GM12891 (cell line): ENCODE results near the gene AIMP1. TPM values are rescaled to one million over a fixed set of nuclear protein-coding genes. Genes with fewer than 3 reads are reported as not detected.

Experiments used
- DNase-seq: peaks from one replicate; pipeline ENCODE4 v3.0.0; 2011; ENCODE audit warnings: low spot score; ENCODE audit not compliant: insufficient read length
- FAIRE-seq: peaks from 2 replicates; lab custom pipeline; 2011; peaks lifted over from hg19 to GRCh38; lab: Jason Lieb, UNC
- PAX5 ChIP-seq: IDR thresholded peaks from 2 replicates; pipeline ENCODE4 v1.6.1; 2011; ENCODE audit warnings: low read length, moderate library complexity, mild to moderate bottlenecking; ENCODE audit not compliant: insufficient read depth, severe bottlenecking
- POLR2A ChIP-seq: IDR thresholded peaks from 2 replicates; pipeline ENCODE4 v1.6.1; 2011; ENCODE audit warnings: low read depth, low read length, control low read depth
- POLR2AphosphoS5 ChIP-seq: IDR thresholded peaks from 2 replicates; pipeline ENCODE4 v1.6.1; 2011; ENCODE audit warnings: low read depth, low read length, control low read depth
- POU2F2 ChIP-seq: IDR thresholded peaks from 2 replicates; pipeline ENCODE4 v1.6.1; 2011; ENCODE audit warnings: low read depth, mild to moderate bottlenecking, control low read depth, low read length, moderate library complexity
- SPI1 ChIP-seq: IDR thresholded peaks from 2 replicates; pipeline ENCODE4 v1.6.1; 2011; ENCODE audit warnings: low read depth, low read length, control low read depth
- TAF1 ChIP-seq: IDR thresholded peaks from 2 replicates; pipeline ENCODE4 v1.6.1; 2011; ENCODE audit warnings: low read depth, low read length, control low read depth
- polyA plus RNA-seq: library from polyadenylated mRNA; unstranded; fragments of >200 nt; gene quantifications from one replicate; pipeline ENCODE4 v1.2.1, GENCODE V29; 2012; ENCODE audit warnings: low read depth, missing spikeins, inconsistent platforms; ENCODE audit not compliant: missing spikeins

Gene AIMP1
- 46.3 TPM for polyA plus RNA-seq

DNA sequence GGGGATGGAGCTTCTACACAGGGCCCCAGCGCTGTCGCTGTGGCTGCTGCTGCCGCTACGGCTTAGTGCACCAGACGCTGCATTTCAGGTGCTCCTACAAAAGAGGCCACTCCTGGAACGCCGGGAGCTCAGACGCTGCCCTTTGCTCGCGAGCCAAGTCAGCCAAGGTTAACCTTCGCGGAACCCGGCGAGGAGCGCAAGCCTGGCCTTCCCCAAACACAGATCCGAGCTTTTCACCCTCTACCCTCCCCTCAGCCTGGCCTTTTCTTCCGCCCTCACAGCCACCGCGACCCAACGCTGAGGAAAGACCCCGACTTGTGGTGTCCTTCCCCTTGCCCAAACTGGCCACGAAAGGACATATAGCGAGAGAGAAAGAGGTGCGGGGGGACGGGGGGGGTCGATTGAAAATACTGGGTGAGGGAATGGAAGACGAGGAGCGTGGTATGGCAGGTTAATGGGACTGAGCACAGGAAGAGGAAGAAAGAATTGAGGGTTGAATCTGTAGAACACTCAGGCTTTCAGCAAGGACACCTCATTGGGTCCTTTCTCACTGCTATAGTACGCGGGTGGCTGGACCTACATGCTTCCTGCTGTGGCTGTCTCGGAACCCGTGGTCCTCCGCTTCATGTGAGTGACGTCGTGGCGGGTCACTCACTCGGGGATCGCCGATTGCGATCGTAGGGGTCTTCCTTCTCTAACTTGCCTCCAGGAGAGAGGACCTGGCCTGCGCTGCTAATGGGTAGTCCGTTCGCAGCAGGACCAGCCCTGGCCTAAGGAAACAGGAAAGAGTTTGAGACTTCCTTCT, at the start of gene AIMP1, which contains the start of gene TBCK:
TSS of gene AIMP1 (plus strand) at position 583 of the 805 bp plus-strand sequence. CDS start 8,460 bp downstream, outside the sequence.
TSS of gene TBCK (minus strand) at position 242 of the 805 bp plus-strand sequence. CDS start 7,249 bp downstream, outside the sequence.
- peak; percentile 80 for TF ChIP-seq TAF1
- peak; percentile 87 for TF ChIP-seq POLR2A
- peak; percentile 95 for TF ChIP-seq POLR2AphosphoS5
- no peak for TF ChIP-seq SPI1
- peak; percentile 98 for FAIRE-seq
- peak; percentile 41 for DNase-seq

DNA sequence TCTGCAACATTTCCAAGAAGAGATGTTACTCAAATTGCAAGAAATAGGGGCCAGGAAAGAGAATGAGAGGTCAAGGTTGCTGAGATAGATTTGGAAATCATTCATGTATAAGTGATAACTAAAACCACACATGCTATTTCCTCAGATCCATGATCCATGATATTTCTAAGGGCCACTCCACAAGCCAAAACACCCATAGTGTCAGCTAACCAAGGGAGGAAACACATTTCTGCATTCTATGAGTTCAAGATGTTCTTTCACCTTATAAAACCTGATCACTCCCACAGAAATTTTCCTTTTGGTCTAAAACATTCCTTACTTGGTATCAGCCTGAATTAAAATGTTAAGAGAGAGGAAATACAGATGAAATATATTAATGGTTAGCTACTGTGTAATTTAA, 47.6 kb upstream of the AIMP1 start:
- TF ChIP-seq POLR2AphosphoS5 (no peak), POLR2A (no peak), SPI1 (no peak), TAF1 (no peak), PAX5 (no peak), POU2F2 (no peak)
- no peak for DNase-seq
- FAIRE-seq: no peak

DNA sequence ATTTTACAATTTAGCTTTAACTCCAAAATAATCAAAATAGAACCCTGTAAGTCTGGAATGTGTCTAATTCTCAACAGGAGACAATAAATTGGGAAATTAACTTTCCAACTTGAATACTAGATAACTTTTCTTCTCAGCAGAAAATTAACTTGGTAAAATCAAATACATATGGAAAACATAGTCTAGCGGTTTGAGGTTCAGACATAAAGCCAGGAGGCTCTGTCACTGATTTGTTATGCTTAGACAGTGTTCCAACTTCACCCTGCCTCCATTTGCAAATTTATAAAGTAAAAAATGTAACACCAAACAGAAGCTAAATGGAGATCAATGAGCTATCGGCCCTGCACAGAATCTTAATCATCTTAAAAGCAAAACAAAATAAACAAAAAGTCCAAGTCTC, 46.6 kb upstream of the AIMP1 start:
- TF ChIP-seq TAF1: no peak
- TF ChIP-seq SPI1: no peak
- TF ChIP-seq POLR2AphosphoS5: no peak
- no peak for TF ChIP-seq POLR2A
- TF ChIP-seq PAX5: no peak
- no peak for TF ChIP-seq POU2F2
- DNase-seq: no peak
- FAIRE-seq: no peak

DNA sequence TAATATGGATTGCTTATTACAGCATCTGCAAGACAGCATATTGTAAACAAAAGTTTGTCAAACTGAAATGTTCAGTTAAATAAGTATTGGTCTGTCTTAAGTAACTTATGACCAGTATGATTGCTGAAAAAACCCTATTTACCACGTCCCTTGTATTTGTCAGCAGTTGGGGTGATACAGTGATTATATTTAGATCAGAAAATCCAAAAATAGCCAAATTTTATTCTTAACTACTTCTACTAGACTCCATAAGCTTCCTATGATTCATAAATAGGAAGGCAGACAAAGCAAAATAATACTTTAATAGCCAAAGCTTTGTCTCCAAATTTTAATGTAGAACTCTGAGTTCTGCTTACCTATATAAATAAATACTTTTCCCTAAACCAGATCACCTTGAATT, 45.6 kb upstream of the AIMP1 start:
- DNase-seq (no peak), FAIRE-seq (no peak)
- TF ChIP-seq POU2F2 (no peak), POLR2AphosphoS5 (no peak), PAX5 (no peak), SPI1 (no peak), POLR2A (no peak), TAF1 (no peak)

DNA sequence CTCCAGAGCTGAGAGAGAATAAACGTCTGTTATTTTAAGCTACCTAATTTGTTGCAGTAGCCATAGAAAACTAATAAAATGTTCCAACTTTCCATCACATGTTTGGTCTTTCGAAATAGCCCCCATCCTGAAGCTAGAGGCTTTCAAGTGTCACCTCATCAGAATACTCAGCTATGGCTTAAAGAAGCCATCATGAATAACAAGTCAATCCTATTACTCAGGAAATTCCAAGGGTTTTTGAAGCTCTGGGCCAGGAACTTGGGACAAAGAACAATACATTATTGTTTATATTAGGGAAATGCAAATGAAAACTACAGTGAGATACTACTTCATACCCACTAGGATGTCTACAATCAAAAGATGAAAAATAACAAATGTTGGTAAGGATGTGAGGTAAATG, 42.5 kb upstream of the AIMP1 start:
- TF ChIP-seq POLR2A (no peak), TAF1 (no peak), PAX5 (no peak), SPI1 (no peak), POU2F2 (no peak), POLR2AphosphoS5 (no peak)
- FAIRE-seq (no peak), DNase-seq (no peak)

DNA sequence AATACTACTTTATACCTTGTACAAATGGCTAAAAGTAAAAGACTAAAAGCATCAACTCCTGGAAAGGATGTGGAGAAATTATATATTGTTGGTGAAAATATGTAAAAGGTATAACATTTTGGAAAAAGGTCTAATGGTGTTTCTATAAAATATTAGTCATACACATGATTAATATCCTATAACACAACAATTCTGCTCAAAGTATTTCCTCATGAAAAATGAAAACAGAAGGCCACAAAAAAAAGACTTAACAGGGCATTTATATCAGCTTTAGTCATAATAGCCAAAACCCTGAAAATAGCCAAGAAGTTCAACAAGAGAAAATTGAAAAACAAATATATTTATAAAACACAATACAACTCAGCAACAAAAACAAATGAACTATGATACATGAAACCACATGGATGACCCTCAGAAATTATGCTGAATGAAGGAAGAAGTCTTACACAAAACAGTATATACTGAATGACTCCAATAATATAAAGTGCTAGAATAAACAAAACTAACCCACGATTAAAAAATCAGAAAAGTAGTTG, 39.1 kb upstream of the AIMP1 start:
- FAIRE-seq (no peak), DNase-seq (no peak)
- TF ChIP-seq POLR2AphosphoS5: no peak
- TF ChIP-seq SPI1: no peak
- TF ChIP-seq TAF1: no peak
- no peak for TF ChIP-seq PAX5
- TF ChIP-seq POLR2A: no peak
- no peak for TF ChIP-seq POU2F2

DNA sequence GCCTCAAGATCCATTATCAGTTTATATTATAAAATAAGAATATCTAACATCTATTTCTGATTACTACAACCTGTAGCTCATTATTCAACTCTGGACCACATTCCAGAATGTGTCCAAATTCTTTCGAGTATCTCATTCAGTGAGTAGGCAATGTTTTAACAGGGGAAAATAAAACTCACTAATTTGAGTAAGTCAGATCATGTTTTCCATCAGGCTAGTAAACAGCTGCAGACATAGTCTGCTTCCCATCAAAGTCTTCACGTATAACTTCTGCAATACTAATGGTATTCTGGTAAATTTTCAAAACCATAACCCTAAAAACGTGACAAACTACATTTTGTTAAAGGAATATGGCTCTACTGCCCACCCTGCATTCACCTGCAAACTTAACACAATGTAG, 32.1 kb upstream of the AIMP1 start:
- no peak for DNase-seq
- no peak for FAIRE-seq
- no peak for TF ChIP-seq POLR2A
- TF ChIP-seq SPI1: no peak
- TF ChIP-seq TAF1: no peak
- TF ChIP-seq PAX5: no peak
- TF ChIP-seq POU2F2: no peak
- no peak for TF ChIP-seq POLR2AphosphoS5

DNA sequence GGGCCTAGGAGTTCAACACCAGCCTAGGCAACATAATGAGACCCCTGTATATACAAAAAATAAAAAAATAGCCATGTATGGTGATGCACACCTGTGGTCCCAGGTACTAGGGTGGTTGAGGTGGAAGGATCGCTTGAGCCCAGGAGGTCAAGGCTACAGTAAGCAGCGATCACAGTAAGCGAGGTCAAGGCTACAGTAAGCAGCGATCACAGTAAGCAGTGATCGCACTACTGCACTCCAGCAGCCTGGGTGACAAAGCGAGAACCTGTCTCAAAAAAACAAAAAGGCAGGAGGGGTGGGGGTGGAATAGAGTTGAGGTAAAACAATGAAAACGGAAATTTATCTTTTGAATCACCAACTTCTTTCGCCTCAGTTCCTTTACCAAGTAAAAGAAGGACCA, 29.7 kb upstream of the AIMP1 start:
- TF ChIP-seq POLR2AphosphoS5: no peak
- TF ChIP-seq PAX5: no peak
- TF ChIP-seq POLR2A: no peak
- no peak for TF ChIP-seq SPI1
- TF ChIP-seq TAF1: no peak
- no peak for TF ChIP-seq POU2F2
- FAIRE-seq: no peak
- no peak for DNase-seq

DNA sequence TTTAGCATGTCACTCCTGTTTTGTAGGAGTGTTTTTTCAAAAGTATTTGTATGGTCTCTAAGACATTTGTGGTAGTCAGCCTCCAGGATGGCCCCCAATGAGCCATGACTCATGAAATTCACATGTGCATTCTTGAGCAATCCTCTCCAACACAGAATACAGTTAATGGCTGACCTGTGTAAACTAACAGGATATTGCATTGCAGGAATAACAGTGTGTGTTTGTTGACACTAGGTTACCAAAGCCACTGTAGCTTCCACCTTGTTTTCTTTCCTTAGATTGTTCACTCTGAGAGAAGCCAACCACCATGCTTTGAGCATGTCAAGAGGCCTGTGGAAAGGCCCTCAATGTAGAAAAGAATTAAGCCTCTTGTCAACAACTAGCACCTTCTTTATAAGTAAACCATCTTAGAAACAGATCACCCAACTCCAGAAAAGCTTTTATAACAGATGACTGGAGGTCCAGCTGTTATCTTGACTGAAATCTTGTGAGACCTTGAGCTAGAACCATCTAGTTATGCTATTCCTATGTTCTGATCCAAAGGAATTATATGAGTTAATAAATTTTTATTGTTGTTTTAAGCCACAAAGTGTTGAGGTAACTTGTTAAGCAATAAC, 28.9 kb upstream of the AIMP1 start:
- no peak for FAIRE-seq

More for the DNA sequence above, 28.9 kb upstream of the AIMP1 start:
- DNase-seq: no peak
- no peak for TF ChIP-seq PAX5
- no peak for TF ChIP-seq TAF1
- no peak for TF ChIP-seq SPI1
- TF ChIP-seq POLR2AphosphoS5: no peak
- no peak for TF ChIP-seq POU2F2
- no peak for TF ChIP-seq POLR2A
